OCI-LY1 (cell line): Measurements from ENCODE around the gene THAP8.

Experiments used
- CTCF ChIP-seq: fragments of 200-600 bp; sonication (generic), shearing (Covaris generic); IDR thresholded peaks from 2 replicates; pipeline ENCODE4 v1.5.1; 2017; ENCODE audit warnings: mild to moderate bottlenecking, antibody characterized with exemption, low read length, moderate library complexity, mixed read lengths
- EZH2 ChIP-seq: fragments of 200-600 bp; sonication (generic), shearing (Covaris generic); IDR thresholded peaks from 2 replicates; pipeline ENCODE4 v1.8.0; 2017; ENCODE audit warnings: borderline replicate concordance, mixed run types, mild to moderate bottlenecking, antibody characterized with exemption, low read length, moderate library complexity, mixed read lengths

GRCh38 chr19:36032251-36033104 is 21.6 kb downstream of the THAP8 start, which contains the start of gene CLIP3:
- no peak for TF ChIP-seq EZH2
- no peak for TF ChIP-seq CTCF
